PC-9 (cell line): ENCODE results near the gene TAS2R40. TPM values are rescaled to one million over a fixed set of nuclear protein-coding genes. Genes with fewer than 3 reads are reported as not detected.

Source experiments
- BruUV-seq: library from RNA; stranded (reverse); fragments of 400-500 nt; replicated peaks from 2 replicates; lab custom pipeline; 2021; lab: Mats Ljungman, UMichigan
- CTCF ChIA-PET: fragments of 300-600 bp; sonication (Branson Sonifier 250); formaldehyde crosslinking; loops from one replicate; lab custom pipeline; 2022; ENCODE audit warnings: antibody characterized with exemption; lab: Charles Lee
- POLR2A ChIA-PET: fragments of 300-600 bp; sonication (Branson Sonifier 250); formaldehyde crosslinking; loops from one replicate; lab custom pipeline; 2022; ENCODE audit warnings: antibody characterized with exemption; ENCODE audit not compliant: unreplicated experiment; lab: Charles Lee
- DNase-seq, 2 experiments: peaks; one replicate each; pipeline versions ENCODE4 v3.0.0 to v3.0.0-alpha.2; 2015 to 2022; ENCODE audit warnings: mixed read lengths in 1 of 2
- H2AFZ ChIP-seq: fragments of 200-600 bp; sonication (generic); 2 replicates; pipeline ENCODE4 v1.8.1; 2017; ENCODE audit warnings: antibody characterized with exemption
- H3F3A ChIP-seq: fragments of 200-600 bp; sonication (generic); 2 replicates; pipeline ENCODE4 v1.8.1; 2017; ENCODE audit warnings: antibody characterized with exemption, mild to moderate bottlenecking, low read depth; ENCODE audit not compliant: insufficient read depth
- H3K27ac ChIP-seq: fragments of 200-600 bp; sonication (generic); 2 replicates; pipeline ENCODE4 v1.6.1; 2016; ENCODE audit warnings: mixed run types
- H3K27me3 ChIP-seq: fragments of 200-600 bp; sonication (generic); 2 replicates; pipeline ENCODE4 v1.6.1; 2016; ENCODE audit warnings: low read depth, mixed run types; ENCODE audit not compliant: insufficient read depth
- H3K36me3 ChIP-seq: fragments of 200-600 bp; sonication (generic); 2 replicates; pipeline ENCODE4 v1.6.1; 2016; ENCODE audit warnings: low read depth, mixed run types
- H3K4me1 ChIP-seq: fragments of 200-600 bp; sonication (generic); replicated peaks from 2 replicates; pipeline ENCODE4 v1.6.1; 2016; ENCODE audit warnings: mixed run types; ENCODE audit not compliant: insufficient read depth
- H3K4me2 ChIP-seq: fragments of 200-600 bp; sonication (generic); 2 replicates; pipeline ENCODE4 v1.6.1; 2017; ENCODE audit warnings: mixed run types
- H3K4me3 ChIP-seq: fragments of 200-600 bp; sonication (generic); 2 replicates; pipeline ENCODE4 v1.6.1; 2016; ENCODE audit warnings: mixed run types
- H3K79me2 ChIP-seq: fragments of 200-600 bp; sonication (generic); 2 replicates; pipeline ENCODE4 v1.6.1; 2017; ENCODE audit warnings: low read depth, mixed run types
- H3K9me2 ChIP-seq: fragments of 200-600 bp; sonication (generic); 2 replicates; pipeline ENCODE4 v1.8.1; 2017; ENCODE audit warnings: mild to moderate bottlenecking; ENCODE audit not compliant: insufficient read depth
- H3K9me3 ChIP-seq: fragments of 200-600 bp; sonication (generic); 2 replicates; pipeline ENCODE4 v1.8.1; 2016; ENCODE audit warnings: low read depth; ENCODE audit not compliant: insufficient read depth
- H4K20me1 ChIP-seq: fragments of 200-600 bp; sonication (generic); 2 replicates; pipeline ENCODE4 v1.8.1; 2017; ENCODE audit not compliant: insufficient read depth
- EZH2 ChIP-seq: fragments of 200-600 bp; sonication (generic); IDR thresholded peaks from 2 replicates; pipeline ENCODE4 v1.8.0; 2017; ENCODE audit warnings: antibody characterized with exemption, low read depth
- intact Hi-C: fragments of 100-400 bp; cut with micrococcal nuclease; formaldehyde crosslinking; loops from one replicate; pipeline ENCODE4 v1.10.0; 2022; ENCODE audit not compliant: unreplicated experiment
- total RNA-seq: library from RNA; stranded (reverse); gene quantifications from 2 replicates; pipeline ENCODE4 v1.2.3, GENCODE V29; 2021
- TF ChIP-seq, protein P1 (sequence below): fragments of 200-600 bp; sonication (generic); conservative IDR thresholded peaks from 2 replicates; pipeline ENCODE4 v1.6.1; 2017; ENCODE audit warnings: mixed run types, antibody characterized with exemption, mild to moderate bottlenecking, moderate library complexity

TAS2R40 gene
- total RNA-seq, 1 experiment from 2014 or later = not detected

GRCh38 chr7:143193880-143194279 lies 28.0 kb upstream of the TAS2R40 start:
- no peaks in the 10 kb centered on the region for H3K27me3 ChIP-seq
- H3K79me2 ChIP-seq = no peaks in the 10 kb centered on the region
- no peaks in the 10 kb centered on the region for H3K36me3 ChIP-seq
- no peaks in the 10 kb centered on the region for H3K9me2 ChIP-seq
- ChIA-PET POLR2A (no interaction called here), CTCF (no interaction called here)
- H4K20me1 ChIP-seq = no peaks in the 10 kb centered on the region
- H3K9me3 ChIP-seq = no peaks in the 10 kb centered on the region
- intact Hi-C loops = loop anchor here (5.0 kb wide), 1 partner anchor 958 kb away; no protein-coding TSS in a partner anchor
- H3K4me2 ChIP-seq = no peak overlapping the region
- H2AFZ ChIP-seq = no peak overlapping the region
- no TSS peak for BruUV-seq
- no peak overlapping the region for H3K27ac ChIP-seq
- DNase-seq = no peak
- no peak overlapping the region for H3K4me3 ChIP-seq
- no peak for TF ChIP-seq EZH2
- TF ChIP-seq, protein P1, sequence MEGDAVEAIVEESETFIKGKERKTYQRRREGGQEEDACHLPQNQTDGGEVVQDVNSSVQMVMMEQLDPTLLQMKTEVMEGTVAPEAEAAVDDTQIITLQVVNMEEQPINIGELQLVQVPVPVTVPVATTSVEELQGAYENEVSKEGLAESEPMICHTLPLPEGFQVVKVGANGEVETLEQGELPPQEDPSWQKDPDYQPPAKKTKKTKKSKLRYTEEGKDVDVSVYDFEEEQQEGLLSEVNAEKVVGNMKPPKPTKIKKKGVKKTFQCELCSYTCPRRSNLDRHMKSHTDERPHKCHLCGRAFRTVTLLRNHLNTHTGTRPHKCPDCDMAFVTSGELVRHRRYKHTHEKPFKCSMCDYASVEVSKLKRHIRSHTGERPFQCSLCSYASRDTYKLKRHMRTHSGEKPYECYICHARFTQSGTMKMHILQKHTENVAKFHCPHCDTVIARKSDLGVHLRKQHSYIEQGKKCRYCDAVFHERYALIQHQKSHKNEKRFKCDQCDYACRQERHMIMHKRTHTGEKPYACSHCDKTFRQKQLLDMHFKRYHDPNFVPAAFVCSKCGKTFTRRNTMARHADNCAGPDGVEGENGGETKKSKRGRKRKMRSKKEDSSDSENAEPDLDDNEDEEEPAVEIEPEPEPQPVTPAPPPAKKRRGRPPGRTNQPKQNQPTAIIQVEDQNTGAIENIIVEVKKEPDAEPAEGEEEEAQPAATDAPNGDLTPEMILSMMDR = no peak
- no peaks in the 10 kb centered on the region for H3F3A ChIP-seq
- no peaks in the 10 kb centered on the region for H3K4me1 ChIP-seq

DNA sequence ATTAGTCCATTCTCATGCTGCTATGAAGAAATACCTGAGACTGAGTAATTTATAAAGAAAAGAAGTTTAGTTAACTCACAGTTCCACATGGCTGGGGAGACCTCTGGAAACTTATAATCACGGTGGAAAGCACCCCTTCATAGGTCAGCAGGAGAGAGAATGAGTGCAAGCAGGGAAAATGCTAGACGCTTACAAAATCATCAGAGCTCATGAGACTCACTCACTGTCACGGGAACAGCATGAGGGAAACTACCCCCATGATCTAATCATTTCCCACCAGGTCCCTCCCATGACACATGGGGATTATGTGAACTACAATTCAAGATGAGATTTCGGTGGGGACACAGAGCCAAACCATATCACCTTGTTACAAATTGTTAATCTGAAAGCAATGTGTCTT lies 22.8 kb upstream of the TAS2R40 start:
- CTCF ChIA-PET = no interaction called here

GRCh38 chr7:143202161-143202560 lies 19.7 kb upstream of the TAS2R40 start:
- Histone ChIP-seq H3K4me3 (no peak overlapping the region), H2AFZ (no peak overlapping the region), H3K9me2 (no peaks in the 10 kb centered on the region), H3F3A (no peaks in the 10 kb centered on the region), H4K20me1 (no peaks in the 10 kb centered on the region), H3K27me3 (no peaks in the 10 kb centered on the region), H3K9me3 (no peaks in the 10 kb centered on the region), H3K79me2 (no peaks in the 10 kb centered on the region), H3K27ac (no peak overlapping the region), H3K4me1 (no peaks in the 10 kb centered on the region), H3K4me2 (no peak overlapping the region), H3K36me3 (no peaks in the 10 kb centered on the region)
- DNase-seq = no peak
- BruUV-seq = no TSS peak
- ChIA-PET CTCF (no interaction called here), POLR2A (interaction anchor here (0.6 kb wide), 1 partner anchor 215 kb away, joined by 6 read pairs; no protein-coding TSS in a partner anchor)
- intact Hi-C loops = no loop called here
- no peak for TF ChIP-seq EZH2
- TF ChIP-seq, protein P1 = no peak

More for the DNA sequence above, 22.8 kb upstream of the TAS2R40 start:
- Histone ChIP-seq H3K9me3 (no peaks in the 10 kb centered on the region), H3F3A (no peaks in the 10 kb centered on the region), H3K4me3 (no peak overlapping the region), H4K20me1 (no peaks in the 10 kb centered on the region), H3K27ac (no peak overlapping the region), H3K9me2 (no peaks in the 10 kb centered on the region), H3K27me3 (no peaks in the 10 kb centered on the region), H3K4me2 (no peak overlapping the region), H3K4me1 (no peaks in the 10 kb centered on the region), H3K79me2 (no peaks in the 10 kb centered on the region), H2AFZ (no peak overlapping the region), H3K36me3 (no peaks in the 10 kb centered on the region)
- no TSS peak for BruUV-seq
- no peak for DNase-seq
- TF ChIP-seq, protein P1 = no peak
- TF ChIP-seq EZH2 = no peak
- POLR2A ChIA-PET = no interaction called here
- intact Hi-C loops = no loop called here
